ENCODE data around the gene CNMD.

DNA sequence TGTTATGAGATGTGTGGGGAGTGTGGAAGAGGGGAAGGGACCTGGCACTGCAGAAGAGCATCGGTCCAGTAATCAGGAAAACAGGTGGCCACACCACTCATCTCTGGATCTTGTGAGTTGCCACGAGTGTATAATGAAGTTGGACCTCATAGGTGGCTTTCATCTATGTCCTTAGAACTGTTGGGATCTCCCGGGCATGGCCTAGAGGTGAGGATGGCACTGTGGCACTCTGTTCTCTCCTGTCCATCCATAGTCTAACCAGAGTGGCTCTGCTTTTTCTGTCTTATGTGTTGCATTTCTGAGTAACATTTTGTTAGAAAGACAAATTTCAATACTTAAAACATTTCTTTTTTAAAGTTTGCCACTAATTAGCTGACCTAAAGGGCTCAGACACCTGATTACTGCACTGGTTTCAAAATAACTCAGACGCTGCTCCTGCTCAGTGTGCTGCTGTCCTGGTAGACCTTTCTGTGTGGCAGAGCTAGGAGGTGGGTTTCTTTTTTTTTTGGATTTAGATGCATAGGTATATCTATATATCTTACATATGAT is 5.5 kb downstream of the CNMD start:
- TF ChIP-seq, protein P1, sequence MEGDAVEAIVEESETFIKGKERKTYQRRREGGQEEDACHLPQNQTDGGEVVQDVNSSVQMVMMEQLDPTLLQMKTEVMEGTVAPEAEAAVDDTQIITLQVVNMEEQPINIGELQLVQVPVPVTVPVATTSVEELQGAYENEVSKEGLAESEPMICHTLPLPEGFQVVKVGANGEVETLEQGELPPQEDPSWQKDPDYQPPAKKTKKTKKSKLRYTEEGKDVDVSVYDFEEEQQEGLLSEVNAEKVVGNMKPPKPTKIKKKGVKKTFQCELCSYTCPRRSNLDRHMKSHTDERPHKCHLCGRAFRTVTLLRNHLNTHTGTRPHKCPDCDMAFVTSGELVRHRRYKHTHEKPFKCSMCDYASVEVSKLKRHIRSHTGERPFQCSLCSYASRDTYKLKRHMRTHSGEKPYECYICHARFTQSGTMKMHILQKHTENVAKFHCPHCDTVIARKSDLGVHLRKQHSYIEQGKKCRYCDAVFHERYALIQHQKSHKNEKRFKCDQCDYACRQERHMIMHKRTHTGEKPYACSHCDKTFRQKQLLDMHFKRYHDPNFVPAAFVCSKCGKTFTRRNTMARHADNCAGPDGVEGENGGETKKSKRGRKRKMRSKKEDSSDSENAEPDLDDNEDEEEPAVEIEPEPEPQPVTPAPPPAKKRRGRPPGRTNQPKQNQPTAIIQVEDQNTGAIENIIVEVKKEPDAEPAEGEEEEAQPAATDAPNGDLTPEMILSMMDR (IDR thresholded peaks at IDR 0.05; ENCODE audit: low read length) = no peak
- TF ChIP-seq EZH2 (IDR thresholded peaks at IDR 0.05; ENCODE audit: borderline replicate concordance, low read length) = no peak

Measured in OCI-LY1 (cell line).